Measurements from ENCODE around the gene STX16. TPM values are rescaled to one million over a fixed set of nuclear protein-coding genes. Genes with fewer than 3 reads are reported as not detected.
"Not testable (repeated sequence)": the region's sequence is repeated elsewhere in the genome, so short reads cannot be mapped to it uniquely, and the experiment has no call there.

The STX16 gene
- total RNA-seq, 1 donor from 2014 or later: 66.9 TPM

DNA sequence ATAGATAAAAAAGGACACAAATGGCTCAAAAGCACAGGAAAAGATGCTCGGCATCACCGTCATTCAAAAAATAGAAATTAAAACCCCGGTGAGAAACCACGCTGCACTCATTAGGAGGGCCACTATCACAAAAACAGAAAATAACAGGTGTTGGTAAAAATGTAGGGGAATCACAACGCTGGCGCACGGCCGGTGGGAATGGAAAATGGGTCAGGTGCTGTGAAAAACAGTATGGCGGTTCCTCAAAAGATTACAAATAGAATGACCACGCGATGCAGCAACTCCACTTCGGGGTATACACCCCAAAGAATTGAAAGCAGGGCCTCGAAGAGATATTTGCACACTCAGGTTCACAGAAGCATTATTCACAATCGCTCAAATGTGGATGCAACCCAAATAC lies 69.8 kb downstream of the STX16 start:
- H3K27ac Mint-ChIP-seq (ENCODE audit: unreplicated experiment): no peak overlapping the region
- H3K9me3 Mint-ChIP-seq (ENCODE audit: unreplicated experiment): no peaks in the 10 kb centered on the region
- peak; percentile 65 for DNase-seq (ENCODE audit: extremely low spot score, unreplicated experiment)
- no peak for TF ChIP-seq CTCF (IDR thresholded peaks at IDR 0.05)
- no peak overlapping the region for H3K4me3 Mint-ChIP-seq (ENCODE audit: unreplicated experiment)
- no peaks in the 10 kb centered on the region for H3K36me3 Mint-ChIP-seq (ENCODE audit: unreplicated experiment)
- H3K4me1 Mint-ChIP-seq (ENCODE audit: unreplicated experiment): no peaks in the 10 kb centered on the region
- peaks cover 40% of the 10 kb centered on the region for H3K27me3 Mint-ChIP-seq (ENCODE audit: unreplicated experiment)

- TF ChIP-seq CTCF (IDR thresholded peaks at IDR 0.05): no peak
- peak; percentile 65 for DNase-seq (ENCODE audit: extremely low spot score, unreplicated experiment)
- Mint-ChIP-seq H3K27ac (ENCODE audit: unreplicated experiment) (no peak overlapping the region), H3K36me3 (ENCODE audit: unreplicated experiment) (no peaks in the 10 kb centered on the region), H3K9me3 (ENCODE audit: unreplicated experiment) (peaks cover 9% of the 10 kb centered on the region), H3K4me3 (ENCODE audit: unreplicated experiment) (no peak overlapping the region), H3K4me1 (ENCODE audit: unreplicated experiment) (no peaks in the 10 kb centered on the region), H3K27me3 (ENCODE audit: unreplicated experiment) (peaks cover 48% of the 10 kb centered on the region)
These were observed 71.1 kb downstream of the STX16 start for GRCh38 chr20:58721951-58722778.

DNA sequence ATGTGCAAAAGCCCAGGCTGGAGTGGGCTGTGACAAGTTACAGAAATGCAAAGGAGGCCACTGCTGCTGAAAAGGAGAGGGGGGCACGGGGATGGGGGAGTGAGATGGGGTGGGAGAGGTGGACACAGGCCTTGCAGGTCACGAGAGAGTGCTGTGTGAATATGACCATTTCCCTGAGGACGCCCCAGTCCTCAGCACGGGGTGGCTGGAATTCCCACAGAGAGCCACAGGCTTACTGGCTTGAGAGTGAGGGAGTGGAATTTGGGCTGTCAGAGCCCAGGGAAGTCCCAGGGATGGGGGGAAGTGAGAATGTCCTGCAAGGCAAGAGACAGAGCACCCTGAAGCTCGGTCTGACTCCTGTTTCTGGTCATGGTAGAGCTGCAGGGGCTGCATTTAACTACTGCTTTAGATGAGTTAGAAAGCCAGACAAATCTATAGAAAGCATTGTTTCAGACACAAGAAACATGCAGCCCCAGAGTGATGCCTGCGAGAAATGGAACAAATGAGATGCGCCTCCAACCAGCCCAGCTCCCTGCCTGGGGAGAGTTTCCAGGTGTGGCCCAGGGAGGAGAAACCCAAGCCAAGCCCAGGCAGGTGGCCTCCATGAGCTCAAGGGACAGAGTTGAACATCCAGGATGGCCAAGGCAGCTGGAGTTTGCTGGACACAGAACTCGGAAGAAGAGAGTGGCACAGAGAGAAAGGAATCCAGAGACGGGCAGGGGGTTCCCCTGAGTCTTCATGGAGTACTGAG lies 72.0 kb downstream of the STX16 start:
- DNase-seq (ENCODE audit: extremely low spot score, unreplicated experiment): peak; percentile 64
- H3K27ac Mint-ChIP-seq (ENCODE audit: unreplicated experiment): no peak overlapping the region
- H3K27me3 Mint-ChIP-seq (ENCODE audit: unreplicated experiment): peaks cover 54% of the 10 kb centered on the region
- H3K9me3 Mint-ChIP-seq (ENCODE audit: unreplicated experiment): peaks cover 17% of the 10 kb centered on the region
- no peaks in the 10 kb centered on the region for H3K4me1 Mint-ChIP-seq (ENCODE audit: unreplicated experiment)
- TF ChIP-seq CTCF (IDR thresholded peaks at IDR 0.05): no peak
- no peaks in the 10 kb centered on the region for H3K36me3 Mint-ChIP-seq (ENCODE audit: unreplicated experiment)
- H3K4me3 Mint-ChIP-seq (ENCODE audit: unreplicated experiment): no peak overlapping the region

GRCh38 chr20:58723628-58723984 lies 72.5 kb downstream of the STX16 start:
- Mint-ChIP-seq H3K4me3 (ENCODE audit: unreplicated experiment) (no peak overlapping the region), H3K36me3 (ENCODE audit: unreplicated experiment) (no peaks in the 10 kb centered on the region), H3K27me3 (ENCODE audit: unreplicated experiment) (peaks cover 54% of the 10 kb centered on the region), H3K27ac (ENCODE audit: unreplicated experiment) (no peak overlapping the region), H3K4me1 (ENCODE audit: unreplicated experiment) (no peaks in the 10 kb centered on the region), H3K9me3 (ENCODE audit: unreplicated experiment) (peaks cover 18% of the 10 kb centered on the region)
- peak; percentile 56 for DNase-seq (ENCODE audit: extremely low spot score, unreplicated experiment)
- no peak for TF ChIP-seq CTCF (IDR thresholded peaks at IDR 0.05)

DNA sequence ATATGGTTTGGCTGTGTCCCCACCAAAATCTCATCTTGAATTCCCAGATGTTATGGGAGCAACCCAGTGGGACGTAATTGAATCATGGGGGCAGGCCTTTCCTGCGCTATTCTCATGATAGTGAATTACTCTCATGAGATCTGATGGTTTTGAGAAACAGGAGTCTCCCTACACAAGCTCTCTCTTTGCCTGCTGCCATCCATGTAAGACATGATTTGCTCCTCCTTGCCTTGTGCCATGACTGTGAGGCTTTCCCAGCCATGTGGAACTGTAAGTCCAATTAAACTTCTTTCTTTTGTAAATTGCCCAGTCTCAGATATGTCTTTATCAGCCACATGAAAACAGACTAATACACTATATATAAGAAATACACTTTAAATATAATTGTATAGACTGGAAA lies 75.1 kb downstream of the STX16 start:
- not testable (repeated sequence) for H3K36me3 Mint-ChIP-seq (ENCODE audit: unreplicated experiment); DNase-seq (ENCODE audit: extremely low spot score, unreplicated experiment); H3K27ac Mint-ChIP-seq (ENCODE audit: unreplicated experiment); H3K4me1 Mint-ChIP-seq (ENCODE audit: unreplicated experiment); H3K4me3 Mint-ChIP-seq (ENCODE audit: unreplicated experiment)
- H3K9me3 Mint-ChIP-seq (ENCODE audit: unreplicated experiment): peaks cover 18% of the 10 kb centered on the region
- peaks cover 57% of the 10 kb centered on the region for H3K27me3 Mint-ChIP-seq (ENCODE audit: unreplicated experiment)

Other genes with a start within 250 kb of the STX16 start
- gene APCDD1L, start 135.9 kb upstream of the STX16 start, total RNA-seq: 2.4 and 3.1 TPM in 2 replicates
- gene NPEPL1, start 41.5 kb downstream of the STX16 start, total RNA-seq: 13.1 and 13.6 TPM in 2 replicates
- 1.5 and 2.0 TPM in 2 replicates for gene GNAS-AS1, start 199.6 kb downstream of the STX16 start, total RNA-seq
- gene GNAS, start 201.4 kb downstream of the STX16 start, total RNA-seq: 1,150 and 1,173 TPM in 2 replicates